Mucosa of descending colon (tissue), 3 donors: ENCODE results near the gene AFAP1. TPM values are rescaled to one million over a fixed set of nuclear protein-coding genes. Genes with fewer than 3 reads are reported as not detected.

ENCODE experiments used
- ATAC-seq: fragments of 200-7000 bp; cut with Tn5 transposase; one replicate; pipeline ENCODE4 v1.9.1; 2020; ENCODE audit warnings: mild to moderate bottlenecking, moderate library complexity
- DNase-seq, 3 donors: peaks; one replicate each; pipeline ENCODE4 v3.0.0-alpha.2; 2020
- H3K36me3 ChIP-seq: fragments of 200-600 bp; one replicate; pipeline ENCODE4 v1.8.0; 2021; ENCODE audit warnings: low read depth, mild to moderate bottlenecking
- H3K4me1 ChIP-seq: fragments of 200-600 bp; one replicate; pipeline ENCODE4 v1.8.0; 2021; ENCODE audit warnings: low read depth, mild to moderate bottlenecking
- H3K4me3 ChIP-seq: fragments of 200-600 bp; one replicate; pipeline ENCODE4 v1.8.0; 2021; ENCODE audit warnings: mild to moderate bottlenecking
- H3K9me3 ChIP-seq: fragments of 200-600 bp; one replicate; pipeline ENCODE4 v1.8.0; 2021; ENCODE audit warnings: mild to moderate bottlenecking
- intact Hi-C, 2 donors: fragments of 100-400 bp; cut with DNase I in 1 of 2; cut with micrococcal nuclease in 1 of 2; formaldehyde crosslinking; loops; one replicate each; pipeline versions ENCODE4 v1.11.0 to v1.11.1; 2022; cut with DNase I, micrococcal nuclease
- total RNA-seq, 3 donors: library from RNA; stranded (reverse); fragmentation: NEBNext Ultra II Directional in 2 of 3; extraction: Animal tissue kit (Norgen Biotek cat#: 25700) in 2 of 3; gene quantifications; one replicate each; pipeline versions ENCODE4 v1.2.1 to v1.2.4, GENCODE V29; 2021 to 2023
- TF ChIP-seq, protein P1 (sequence below): fragments of 200-600 bp; IDR thresholded peaks from one replicate; pipeline ENCODE4 v1.8.0; 2022; ENCODE audit warnings: antibody characterized with exemption, mild to moderate bottlenecking
- donor health status: DM: no; HTN: no; CAD: no; lungs with moderate emphysema.
- donor health status: DM: no; HTN: no; CAD: no.
- donor health status: DM: no; HTN: yes; CAD: no.

AFAP1 gene
- total RNA-seq, 3 donors from 2014 or later: 31.4 to 59.1 (median 37.1) TPM

DNA sequence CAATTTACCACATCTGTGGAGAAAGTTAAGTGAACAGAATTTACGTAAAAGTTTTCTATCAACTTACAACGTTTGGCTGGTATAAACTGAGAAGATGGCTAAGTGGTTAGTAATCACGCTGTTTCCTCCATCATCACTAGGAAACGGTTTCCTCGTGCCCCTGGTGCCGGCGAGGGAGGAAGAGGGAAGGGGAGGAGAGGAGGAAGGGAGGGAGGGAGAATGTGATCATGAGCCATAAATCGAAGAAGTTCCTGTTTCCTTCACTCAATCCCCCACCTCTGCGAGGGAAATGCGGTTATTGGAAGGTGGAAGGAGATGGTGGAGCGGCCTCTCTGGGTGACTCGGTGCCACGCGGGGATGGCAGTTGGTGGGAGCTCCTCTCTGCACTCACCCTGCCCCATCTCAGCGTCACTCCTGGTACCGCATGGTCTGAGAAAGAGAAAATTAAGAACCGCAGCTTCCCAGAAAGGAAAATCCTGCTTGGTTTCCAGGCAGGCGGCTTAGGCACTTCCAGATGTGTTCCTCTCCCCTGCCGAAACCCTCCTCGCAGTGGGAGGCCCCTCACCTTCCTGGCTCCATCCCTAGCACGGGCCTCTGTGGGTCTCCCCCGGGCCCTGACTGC, 216.8 kb downstream of the AFAP1 start:
- TF ChIP-seq, protein P1, sequence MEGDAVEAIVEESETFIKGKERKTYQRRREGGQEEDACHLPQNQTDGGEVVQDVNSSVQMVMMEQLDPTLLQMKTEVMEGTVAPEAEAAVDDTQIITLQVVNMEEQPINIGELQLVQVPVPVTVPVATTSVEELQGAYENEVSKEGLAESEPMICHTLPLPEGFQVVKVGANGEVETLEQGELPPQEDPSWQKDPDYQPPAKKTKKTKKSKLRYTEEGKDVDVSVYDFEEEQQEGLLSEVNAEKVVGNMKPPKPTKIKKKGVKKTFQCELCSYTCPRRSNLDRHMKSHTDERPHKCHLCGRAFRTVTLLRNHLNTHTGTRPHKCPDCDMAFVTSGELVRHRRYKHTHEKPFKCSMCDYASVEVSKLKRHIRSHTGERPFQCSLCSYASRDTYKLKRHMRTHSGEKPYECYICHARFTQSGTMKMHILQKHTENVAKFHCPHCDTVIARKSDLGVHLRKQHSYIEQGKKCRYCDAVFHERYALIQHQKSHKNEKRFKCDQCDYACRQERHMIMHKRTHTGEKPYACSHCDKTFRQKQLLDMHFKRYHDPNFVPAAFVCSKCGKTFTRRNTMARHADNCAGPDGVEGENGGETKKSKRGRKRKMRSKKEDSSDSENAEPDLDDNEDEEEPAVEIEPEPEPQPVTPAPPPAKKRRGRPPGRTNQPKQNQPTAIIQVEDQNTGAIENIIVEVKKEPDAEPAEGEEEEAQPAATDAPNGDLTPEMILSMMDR: no peak

DNA sequence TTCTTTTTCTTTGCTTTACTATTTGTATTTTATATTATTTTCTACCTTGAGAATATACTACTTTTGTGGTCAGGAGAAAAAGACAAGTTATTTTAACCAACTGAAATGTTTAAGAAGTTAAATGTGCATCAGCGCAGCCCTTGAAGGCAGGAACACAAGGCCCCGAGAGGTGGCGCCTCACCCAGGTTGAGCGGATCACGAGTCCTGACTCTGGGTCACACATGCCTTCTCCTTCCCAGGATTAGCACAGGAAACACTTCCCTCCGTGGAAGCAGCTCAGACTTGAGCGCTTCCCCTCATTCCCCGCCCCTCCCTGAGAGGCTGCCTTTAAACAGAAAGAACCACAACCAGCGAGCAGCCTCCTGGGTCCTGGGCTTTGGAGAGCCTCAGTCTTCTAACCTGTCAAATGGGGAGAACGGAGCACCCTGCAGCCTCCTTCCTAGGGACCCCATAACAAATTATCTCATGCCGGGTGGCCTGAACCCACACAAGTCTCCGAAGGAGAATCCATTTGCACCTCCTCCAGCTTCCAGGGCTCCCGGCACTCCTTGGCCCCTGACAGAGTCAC, 217.6 kb downstream of the AFAP1 start:
- DNase-seq (no peak), ATAC-seq (no peak)
- H3K4me3 ChIP-seq: no peak overlapping the region
- intact Hi-C loops: no loop called here
- H3K36me3 ChIP-seq: no peaks in the 10 kb centered on the region
- H3K4me1 ChIP-seq: no peaks in the 10 kb centered on the region
- TF ChIP-seq, protein P1: no peak
- no peaks in the 10 kb centered on the region for H3K9me3 ChIP-seq

More for the DNA sequence above, 216.8 kb downstream of the AFAP1 start:
- H3K36me3 ChIP-seq: no peaks in the 10 kb centered on the region
- ATAC-seq: no peak
- no peaks in the 10 kb centered on the region for H3K9me3 ChIP-seq
- H3K4me1 ChIP-seq: no peaks in the 10 kb centered on the region
- H3K4me3 ChIP-seq: no peak overlapping the region
- DNase-seq: no peak
- intact Hi-C loops: no loop called here

DNA sequence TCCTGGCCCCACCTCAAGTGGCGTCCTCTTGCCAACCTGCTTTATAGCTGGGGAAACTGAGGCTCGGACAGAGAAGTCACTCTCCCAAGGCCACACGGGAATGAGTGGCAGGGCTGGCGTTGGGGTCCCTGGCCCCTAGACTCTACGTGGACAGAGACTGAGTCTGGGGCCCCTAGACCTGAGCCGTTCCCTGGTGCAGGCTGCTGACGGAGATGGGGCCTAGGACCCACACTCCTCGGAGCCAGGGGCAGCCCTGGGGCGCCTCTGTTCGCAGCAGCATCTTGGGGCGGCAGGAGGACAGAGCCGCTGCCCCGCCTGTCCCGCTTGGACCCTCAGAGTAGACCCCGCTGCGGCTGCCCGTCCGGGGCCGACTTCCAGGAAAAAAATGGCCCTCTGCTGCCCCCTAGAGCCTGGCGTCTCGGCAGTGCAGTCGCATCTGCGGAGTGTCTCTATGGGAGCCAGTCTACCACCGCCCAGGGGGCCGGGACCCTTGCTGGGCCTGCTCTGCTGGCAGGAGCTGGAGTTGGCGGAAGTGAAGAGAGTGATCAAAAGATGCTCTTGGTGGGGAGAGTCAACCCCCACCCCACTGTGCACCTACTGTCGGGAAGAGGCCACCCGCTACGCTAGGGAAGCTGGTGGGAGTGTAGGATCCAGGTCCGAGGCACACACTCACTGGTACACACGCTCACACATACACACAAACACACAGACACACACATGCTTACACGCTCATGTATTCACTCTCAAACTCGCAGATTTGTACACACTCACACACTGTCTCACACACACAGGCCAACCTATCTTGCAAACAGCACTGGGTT, 220.1 kb downstream of the AFAP1 start:
- ATAC-seq: peak; percentile 53
- Histone ChIP-seq H3K9me3 (no peaks in the 10 kb centered on the region), H3K4me1 (no peaks in the 10 kb centered on the region), H3K4me3 (no peak overlapping the region), H3K36me3 (no peaks in the 10 kb centered on the region)
- intact Hi-C loops: loop anchor here in 1 of 2 donors (10.0 kb wide), 1 partner anchor 525 kb away; the partner anchor contains the start of gene SORCS2
- TF ChIP-seq, protein P1: peak; percentile 71
- DNase-seq: peak in 2 of 3 donors; percentile 63 to 70

DNA sequence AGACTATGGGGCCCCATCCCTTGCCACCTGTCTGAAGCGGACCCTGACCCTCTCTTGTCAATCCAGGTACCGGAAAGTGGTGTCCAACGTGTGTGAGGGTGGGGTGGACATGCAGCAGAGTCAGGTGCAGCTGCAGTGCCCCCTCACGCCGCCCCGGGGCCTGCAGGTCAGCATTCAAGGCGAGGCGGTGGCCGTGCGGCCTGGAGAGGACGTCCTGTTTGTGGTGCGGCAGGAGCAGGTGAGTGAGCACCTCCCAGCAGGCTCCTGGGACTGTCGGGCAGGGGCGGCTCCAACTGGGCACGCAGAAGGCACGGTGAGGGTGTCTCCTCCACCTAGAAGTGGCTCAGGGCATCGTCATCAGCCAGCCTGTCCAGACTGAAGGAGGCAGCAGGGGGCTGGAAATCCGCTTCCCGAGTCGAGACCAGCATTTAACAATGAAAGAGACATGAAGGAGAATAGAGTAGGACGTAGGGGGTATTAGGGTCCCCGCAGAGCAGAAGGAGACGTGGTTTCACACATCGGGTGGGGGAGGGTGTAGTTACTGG, 221.6 kb downstream of the AFAP1 start:
- DNase-seq (no peak), ATAC-seq (no peak)
- Histone ChIP-seq H3K36me3 (no peaks in the 10 kb centered on the region), H3K9me3 (no peaks in the 10 kb centered on the region), H3K4me3 (no peak overlapping the region), H3K4me1 (no peaks in the 10 kb centered on the region)
- TF ChIP-seq, protein P1: no peak
- intact Hi-C loops: loop anchor here in 1 of 2 donors (10.0 kb wide), 1 partner anchor 523 kb away; the partner anchor contains the start of gene SORCS2

DNA sequence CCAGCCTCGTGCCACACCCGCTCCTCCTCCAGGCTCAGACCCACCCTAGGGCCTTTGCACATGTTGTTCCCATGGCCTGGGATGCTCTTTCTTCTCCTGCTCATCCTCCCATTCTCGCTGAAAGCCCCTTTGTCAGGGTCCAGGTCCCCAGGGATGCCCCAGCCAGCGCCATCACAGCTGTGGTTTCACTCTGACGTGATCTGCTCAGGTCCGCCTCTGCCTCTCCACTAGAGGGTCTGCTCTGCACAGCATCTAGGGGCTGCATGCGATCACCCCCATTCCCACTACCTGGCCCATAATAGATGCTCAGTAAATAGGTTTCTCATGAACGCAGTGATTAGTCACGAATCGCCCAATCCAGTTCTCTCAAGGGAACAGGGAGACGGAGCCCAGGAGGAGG, 222.5 kb downstream of the AFAP1 start:
- Histone ChIP-seq H3K4me1 (no peaks in the 10 kb centered on the region), H3K4me3 (no peak overlapping the region), H3K36me3 (no peaks in the 10 kb centered on the region), H3K9me3 (no peaks in the 10 kb centered on the region)
- DNase-seq: no peak
- intact Hi-C loops: loop anchor here in 1 of 2 donors (10.0 kb wide), 1 partner anchor 522 kb away; the partner anchor contains the start of gene SORCS2
- no peak for ATAC-seq
- TF ChIP-seq, protein P1: no peak
